Measurements from ENCODE around the gene CD69.
A peak's percentile ranks its signal among the peaks of the same experiment; 100 is the strongest.

Gene CD69

DNA sequence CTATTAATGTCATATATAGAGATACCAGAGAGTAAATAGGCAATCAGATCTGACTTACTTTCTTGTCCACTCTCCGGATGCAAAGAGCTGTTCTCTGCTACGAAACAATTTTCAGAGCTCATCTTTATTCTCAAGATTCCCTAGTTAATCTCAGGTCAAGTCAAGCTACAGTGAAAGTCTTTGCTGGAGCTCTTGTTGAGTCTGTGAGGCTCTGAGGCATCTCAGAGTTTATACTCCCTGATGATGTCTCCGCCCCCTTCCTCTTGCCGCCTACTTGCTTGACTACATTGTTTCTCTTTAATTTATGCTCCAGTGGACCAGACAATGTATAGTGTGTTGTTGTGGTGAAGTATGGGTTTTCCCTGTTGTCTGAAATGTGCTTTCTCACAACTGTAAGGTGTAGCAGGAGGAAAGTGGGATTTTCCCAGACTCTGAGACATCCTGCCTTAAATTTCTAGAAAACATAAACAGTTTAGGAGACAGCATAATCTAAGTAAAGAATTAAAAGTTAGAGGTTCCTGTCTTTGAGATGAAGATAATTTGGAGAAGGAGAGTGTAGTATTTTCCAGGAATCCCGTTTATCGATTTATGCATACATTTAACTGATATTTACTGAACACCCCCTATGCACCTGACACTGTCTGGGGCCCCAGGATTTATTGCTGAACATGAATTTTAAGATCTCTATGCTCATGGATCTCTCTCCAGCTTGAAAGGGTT is at the start of gene CD69:
CD69 (minus strand) TSS at position 203 of the 720 bp plus-strand sequence; CDS start at position 122, 81 bp downstream.
- DNase-seq: peak; percentile 96

DNA sequence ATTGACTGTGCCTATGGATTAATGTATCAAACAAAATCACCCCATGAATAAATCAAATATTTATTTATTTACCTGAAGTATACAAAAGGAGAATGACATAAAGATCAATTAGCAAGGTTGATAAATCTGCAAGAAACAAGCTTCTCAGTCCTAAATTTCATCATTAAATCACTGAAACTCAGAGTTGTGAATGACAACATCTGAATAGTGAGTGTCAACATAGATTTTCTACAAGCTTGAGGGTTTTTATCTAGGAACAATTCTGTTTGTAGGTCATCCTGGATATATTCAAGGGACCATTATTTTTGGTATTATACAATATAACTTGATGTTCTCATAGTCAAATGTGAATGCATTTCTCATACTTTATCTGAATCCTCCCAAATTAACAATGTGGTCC is 49.2 kb upstream of the CD69 start:
- DNase-seq: no peak

DNA sequence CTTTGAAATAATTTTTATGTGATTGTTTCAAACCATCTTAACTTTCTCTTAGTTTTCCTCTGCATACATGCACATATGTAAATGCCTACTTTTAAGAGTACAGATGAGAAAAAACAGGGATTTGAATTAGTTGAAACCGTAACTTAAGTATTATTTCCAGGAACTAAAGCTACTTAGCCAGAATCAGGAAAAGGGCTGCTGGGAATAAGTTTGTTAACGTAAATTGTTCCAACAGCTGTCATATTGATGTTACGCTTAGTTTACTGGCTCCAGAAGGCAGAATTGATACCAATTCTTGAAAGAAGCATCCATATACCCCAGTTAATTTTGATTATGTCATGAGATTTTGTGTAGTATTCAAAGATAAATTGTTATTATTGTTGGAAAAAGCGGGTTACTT is 48.6 kb upstream of the CD69 start:
- no peak for DNase-seq

DNA sequence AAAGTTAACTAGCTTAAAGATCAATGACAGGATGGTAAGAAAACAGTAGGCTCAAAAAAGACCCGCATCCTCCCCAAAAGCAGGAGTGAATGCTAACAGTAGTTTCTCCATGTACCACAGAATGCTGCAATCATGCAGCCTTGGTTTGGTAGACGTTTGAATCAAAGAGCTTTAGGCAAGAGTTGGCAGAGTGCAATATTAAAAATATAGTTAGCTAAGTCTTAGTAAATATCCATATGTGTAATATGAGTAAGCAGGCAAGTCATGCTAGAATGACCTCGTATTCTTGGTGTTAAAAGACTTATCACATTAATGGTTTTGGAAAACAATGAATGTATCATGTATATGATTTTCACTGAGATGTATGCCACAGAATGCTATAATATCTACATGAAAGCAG is 47.8 kb upstream of the CD69 start:
- DNase-seq: no peak

DNA sequence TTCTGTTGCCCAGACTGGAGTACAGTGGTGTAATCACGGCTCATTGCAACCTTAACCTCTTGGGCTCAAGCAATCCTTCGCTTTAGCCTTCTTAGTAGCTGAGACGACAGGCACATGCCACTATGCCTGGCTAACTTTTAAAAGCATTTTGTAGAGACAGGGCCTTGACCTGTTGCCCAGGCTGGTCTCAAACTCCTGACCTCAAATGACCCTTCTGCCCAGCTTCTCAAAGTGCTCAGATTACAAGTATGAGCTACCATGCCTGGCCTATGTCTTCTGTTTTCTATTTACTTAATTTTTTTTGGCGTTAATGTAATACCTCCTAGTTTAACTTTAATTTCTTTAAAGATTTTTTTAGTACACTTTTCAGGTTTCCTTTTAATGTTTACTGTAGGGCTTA is 46.0 kb upstream of the CD69 start:
- no peak for DNase-seq

DNA sequence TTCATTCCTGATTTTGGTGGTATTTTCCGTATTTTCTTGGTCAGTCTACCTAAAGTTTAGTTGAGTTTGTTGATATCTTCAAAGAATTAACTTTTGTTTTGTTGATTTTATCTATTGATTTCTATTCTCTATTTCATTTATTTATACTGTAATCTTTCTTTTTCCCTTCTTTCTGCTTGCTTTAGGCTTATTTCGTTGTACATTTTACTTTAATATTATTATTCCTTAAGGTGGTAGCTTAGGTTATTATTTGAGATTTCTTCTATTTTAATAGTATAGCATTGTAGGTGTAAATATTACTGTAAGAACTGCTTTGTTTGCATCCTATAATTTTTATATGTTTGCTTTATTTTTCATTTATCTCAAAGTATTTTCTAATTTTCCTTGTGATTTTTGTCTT is 45.2 kb upstream of the CD69 start:
- DNase-seq: no peak

DNA sequence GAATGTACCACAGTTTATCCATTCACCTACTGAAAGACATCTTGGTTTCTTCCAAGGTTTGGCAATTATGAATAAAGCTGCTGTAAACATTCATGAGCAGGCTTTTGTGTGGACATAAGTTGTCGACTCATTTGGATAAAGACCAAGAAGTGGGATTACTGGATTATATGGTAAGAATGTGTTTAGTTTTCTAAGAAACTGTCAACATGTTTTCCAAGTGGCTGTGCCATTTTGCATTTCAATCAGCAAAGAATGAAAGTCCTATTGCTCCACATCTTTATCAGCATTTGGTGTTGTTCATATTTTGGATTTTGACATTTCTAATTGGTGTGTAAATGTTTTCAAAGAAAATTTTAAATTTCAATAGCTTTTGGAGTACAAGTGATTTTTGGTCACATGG is 39.3 kb upstream of the CD69 start:
- DNase-seq: no peak

DNA sequence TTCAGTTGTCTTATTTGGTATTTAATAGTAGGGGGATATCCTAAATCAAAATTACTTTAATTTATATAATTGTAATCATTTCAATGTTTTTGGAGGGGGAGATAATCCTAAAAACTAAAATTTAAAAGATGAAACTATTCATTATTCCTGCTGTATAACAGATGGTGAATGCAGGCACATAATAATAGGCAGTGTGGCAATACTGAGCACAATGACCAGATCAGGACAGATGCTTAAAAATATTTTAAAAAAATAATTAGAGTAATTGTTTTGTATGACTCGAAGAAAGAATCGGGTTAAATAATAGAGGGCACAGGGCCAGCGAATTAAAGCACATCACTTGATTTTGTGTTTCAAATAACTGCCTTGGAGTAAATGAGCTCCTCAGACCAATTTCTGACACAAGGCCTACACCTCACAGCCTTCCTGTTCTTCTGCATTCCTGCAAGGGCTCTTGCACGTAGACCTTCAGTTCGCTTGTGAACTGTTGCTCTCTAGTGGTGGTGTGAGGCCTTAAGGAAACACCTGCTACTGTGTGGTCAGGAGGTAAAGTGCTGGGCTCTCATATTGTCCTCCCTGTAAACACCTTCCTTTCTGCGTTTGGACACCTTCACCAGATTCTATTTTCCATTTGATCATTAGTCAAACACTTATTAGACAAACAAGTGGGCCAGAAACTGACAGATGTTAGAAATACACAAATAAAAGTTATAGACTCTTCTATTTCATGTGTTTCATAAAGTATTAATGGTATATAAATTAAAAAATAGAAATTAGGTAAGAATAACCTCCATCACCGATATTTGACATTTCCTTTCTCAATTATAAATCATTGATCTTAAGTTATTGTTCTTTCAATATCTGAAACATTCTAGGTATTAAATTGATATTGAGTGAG is 37.3 kb upstream of the CD69 start:
- DNase-seq: peak; percentile 87

DNA sequence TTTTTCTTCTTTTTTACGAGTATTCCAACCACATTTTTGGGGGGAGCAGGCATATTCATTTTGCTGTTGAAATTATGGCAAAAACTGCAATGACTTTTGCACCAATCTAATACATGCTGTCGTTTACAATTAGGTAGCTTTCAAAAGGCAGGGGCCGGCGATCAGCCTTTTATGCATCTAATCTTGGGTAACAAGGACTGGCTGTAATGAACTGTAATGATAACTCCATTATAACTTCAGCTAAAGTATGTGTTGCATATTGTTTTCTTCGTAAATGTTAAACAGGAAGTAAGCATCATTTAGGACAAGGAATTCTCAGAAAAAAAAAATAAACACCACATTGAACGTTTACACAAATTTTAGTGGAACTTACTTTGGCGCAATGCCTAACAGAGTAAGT is 36.3 kb upstream of the CD69 start:
- no peak for DNase-seq

DNA sequence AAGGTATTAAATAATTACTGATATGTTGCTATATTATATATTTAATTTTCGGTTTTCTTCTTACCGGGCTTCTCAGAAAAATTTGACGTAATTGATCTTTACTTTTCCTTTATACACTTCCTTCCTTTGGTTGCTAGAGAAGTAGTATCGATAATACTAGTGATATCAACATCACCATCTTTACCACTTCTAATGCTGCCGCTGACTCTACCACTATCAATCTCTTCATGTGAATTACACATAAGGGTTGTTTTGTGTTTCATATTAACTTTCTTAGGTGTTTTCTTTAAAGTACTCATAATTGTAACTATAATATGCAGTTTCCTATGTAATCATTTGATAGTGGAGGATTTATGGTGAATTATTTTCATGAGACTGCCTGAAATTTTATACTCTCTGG is 35.6 kb upstream of the CD69 start:
- DNase-seq: peak; percentile 73

DNA sequence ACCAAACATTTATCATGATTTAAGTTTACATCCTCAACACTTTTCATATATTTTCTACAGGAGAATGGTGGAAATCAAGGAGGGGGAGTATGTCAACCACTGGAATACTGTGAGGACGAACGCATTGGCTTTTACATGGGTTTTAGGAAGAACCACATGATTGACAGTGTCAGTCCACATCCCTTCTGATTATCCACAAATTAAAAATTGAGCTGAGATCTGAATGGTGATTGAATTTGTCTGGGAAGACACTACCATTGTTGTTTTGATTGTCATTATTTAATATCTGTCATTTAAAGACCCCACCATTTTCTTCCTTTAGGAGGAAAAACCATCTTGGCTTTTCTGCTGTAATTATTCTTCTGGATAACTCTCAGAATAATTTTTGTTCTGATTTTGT is 35.2 kb upstream of the CD69 start:
- DNase-seq: no peak

DNA sequence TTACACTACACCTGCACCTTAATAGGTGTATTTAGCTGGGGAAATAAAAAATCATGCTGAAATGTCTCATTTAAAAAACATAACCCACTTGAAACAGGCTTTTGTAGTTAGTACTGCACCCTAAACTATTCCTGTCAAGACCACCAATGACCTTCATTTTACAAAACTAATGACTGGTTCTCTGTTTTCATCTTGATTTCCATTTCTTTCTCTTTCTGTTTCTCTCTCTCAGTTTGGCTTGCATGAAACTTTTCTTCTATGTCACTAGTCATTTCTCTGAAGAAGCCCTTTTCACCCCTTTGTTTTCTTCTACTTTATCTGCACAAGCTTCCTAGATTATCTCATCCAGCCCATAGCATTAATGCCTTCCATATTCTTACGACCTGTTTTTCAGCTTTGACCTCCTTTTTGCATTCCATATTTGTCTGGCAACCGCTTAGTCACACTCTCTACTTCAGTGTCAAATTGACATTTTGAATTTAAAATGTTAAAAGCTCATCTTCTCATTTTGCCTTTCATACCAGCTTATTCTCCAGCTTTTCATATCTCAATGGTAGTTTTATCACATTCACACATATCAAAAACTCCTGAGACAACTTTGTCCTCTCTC is 33.9 kb upstream of the CD69 start:
- peak; percentile 31 for DNase-seq

DNA sequence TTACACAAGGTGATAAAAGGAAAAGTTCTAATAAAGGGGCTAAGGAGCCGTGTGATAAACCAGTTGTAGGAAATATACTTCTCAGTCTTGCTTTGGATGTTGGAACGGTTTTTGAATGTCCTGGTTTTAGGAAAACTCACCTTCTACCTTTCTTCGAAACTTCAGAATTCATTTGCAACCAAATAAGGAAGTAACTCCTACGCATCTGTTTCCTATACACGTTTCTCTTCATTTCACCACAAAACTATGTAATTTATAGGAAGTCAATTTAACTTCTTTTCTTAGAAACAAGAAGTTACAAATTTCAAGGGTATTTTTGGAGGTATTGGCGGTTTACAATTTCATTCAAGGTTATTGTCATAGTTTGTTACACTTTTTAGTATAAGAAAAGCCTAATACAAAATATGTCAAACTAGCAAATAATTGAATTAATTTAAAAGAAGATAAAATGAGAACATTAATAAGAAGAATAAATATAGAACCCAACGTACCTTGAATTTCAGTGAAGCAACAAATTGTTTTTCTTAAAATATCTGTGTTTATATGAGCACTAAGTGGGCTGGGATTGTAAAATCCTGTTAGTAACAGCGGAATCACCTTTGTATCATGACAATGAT is 33.2 kb upstream of the CD69 start:
- DNase-seq: peak; percentile 63

DNA sequence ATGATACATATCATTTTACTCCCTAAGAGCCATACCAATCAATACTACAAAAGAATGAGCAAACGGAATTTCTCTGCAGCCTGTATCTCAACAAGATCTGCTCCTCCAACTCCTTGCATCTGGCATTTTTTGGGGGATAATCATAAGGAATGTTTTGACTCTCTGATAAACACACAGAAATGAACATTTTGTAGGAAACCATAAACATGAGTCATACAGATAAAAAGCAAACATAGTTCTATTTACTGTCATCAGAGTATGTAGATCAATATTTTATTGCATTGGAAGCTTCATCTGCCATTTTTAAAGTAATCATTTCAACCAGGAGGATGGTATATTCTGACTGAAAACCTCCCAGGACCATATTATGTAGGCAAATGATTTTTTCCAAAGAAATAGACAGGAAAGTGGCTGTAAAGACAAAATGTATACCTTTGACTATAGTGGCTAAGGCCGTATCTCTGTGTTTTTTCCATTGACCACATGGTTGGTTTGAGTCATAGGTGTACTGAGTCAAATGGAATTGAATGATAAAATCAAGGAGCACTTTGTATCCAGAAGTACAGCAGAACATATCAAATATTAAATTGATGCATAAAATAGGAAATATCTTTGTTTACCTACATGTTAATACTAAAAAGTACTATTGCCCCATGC is 32.4 kb upstream of the CD69 start:
- no peak for DNase-seq

DNA sequence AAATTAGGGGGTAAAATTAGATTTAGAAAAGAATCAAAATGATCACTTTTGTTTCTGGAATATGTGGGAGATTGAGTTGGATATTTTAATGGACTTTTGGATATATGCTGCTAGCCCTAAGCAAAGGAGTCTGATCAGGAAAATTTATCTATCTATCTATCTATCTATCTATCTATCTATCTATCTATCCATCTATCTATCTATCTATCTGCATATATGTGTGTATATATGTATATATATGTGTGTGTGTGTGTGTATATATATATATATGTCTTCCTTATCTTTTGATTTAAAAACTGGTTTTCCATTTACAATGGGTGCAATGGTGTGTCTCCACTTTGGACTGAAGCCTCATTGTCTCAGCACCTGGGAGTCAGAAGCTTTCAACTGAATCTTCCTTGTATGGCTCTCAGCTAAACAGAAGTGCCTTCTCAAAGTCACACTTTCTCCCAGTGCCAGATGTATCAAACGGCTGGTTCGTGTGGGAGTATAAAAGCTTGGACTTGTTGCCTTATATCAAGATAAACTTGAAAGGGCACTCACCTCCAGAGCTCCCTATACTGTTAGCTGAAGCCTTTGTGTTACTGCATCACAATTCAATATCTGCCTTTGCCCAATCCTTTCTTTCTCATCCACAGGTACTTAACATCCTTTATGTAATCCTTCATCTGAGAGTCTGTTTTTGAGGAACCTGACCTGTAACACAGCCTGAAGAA is 31.6 kb upstream of the CD69 start:
- no peak for DNase-seq

DNA sequence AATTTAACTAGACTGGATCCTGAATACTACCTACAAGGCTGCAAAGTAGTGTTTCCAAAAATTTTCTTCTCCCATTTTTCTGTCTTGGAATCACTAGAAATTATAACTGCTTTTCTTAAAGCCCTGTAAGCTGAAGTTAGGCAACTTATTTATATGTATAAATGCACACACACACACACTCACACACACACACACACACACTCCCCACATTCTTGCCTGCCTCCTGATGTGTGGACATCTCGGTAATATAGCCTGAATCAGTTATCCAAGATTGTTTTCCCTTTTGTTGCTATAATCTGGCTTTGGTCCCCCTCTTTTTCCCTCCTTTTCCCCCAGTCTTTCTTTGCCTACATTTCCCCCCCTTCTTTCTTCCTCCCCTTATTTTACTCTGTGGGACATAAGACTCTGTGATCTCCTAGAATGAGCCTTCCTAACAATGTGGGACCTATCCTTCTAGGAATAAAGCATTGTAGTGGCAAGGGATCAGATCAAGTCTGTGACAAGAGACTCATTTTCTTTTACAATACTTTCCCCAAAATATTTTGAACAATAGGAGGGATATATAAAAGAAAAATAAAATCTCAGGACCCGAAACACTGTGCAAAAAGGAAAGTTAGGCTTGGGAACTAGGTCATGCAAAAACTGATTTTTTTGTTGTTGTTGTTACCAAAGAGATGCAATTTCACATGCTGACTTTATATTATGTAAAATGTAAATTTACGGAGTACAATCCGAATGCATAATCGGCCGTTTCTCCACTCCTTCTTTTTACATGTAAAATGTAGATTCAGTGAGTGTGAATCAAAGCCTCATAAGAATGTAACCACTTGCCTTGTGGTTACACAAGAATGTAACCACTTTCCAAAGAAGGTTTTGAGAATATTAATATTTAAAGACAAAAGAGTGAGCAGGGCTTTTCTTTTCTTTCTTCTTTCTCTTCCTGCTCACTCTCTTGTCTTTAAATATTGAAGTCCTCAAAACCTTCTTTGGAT is 26.3 kb upstream of the CD69 start:
- DNase-seq: no peak

DNA sequence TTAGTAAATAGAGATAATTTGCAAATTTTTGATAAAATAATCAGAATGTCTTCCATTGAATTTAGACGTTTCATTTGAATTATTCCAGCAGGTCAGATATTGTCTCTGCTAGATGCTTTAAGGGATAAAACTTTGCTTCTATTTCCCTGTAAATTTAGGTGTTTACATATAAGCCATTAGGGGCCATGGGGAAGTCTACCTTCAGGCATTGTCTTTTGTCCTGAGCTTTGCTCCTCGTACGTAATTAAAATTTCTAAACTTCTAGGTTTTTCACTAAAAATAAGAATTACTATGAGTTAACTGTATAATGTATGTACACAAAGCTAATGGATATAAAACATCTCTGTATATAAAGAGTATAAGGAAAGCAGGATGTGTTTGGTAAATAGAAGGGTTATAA is 24.1 kb upstream of the CD69 start:
- no peak for DNase-seq

DNA sequence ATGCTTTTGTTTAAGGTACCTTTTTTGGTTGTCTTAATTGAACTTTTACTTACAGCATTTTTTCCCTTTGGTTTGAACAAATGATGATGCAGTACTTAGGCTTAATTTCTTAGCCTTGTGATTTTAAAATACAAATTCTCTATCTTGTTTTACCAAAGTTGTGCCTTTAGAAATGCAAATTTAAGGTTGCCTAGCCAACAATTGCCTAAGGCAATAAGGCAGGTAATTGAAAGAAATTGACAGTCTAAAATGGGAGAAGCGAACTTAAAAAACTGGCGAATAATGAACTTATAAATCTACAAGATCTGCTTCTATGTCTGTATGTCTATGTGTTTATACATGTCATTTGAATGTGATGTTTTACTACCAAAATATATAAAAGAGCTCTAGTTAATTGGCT is 23.6 kb upstream of the CD69 start:
- no peak for DNase-seq

DNA sequence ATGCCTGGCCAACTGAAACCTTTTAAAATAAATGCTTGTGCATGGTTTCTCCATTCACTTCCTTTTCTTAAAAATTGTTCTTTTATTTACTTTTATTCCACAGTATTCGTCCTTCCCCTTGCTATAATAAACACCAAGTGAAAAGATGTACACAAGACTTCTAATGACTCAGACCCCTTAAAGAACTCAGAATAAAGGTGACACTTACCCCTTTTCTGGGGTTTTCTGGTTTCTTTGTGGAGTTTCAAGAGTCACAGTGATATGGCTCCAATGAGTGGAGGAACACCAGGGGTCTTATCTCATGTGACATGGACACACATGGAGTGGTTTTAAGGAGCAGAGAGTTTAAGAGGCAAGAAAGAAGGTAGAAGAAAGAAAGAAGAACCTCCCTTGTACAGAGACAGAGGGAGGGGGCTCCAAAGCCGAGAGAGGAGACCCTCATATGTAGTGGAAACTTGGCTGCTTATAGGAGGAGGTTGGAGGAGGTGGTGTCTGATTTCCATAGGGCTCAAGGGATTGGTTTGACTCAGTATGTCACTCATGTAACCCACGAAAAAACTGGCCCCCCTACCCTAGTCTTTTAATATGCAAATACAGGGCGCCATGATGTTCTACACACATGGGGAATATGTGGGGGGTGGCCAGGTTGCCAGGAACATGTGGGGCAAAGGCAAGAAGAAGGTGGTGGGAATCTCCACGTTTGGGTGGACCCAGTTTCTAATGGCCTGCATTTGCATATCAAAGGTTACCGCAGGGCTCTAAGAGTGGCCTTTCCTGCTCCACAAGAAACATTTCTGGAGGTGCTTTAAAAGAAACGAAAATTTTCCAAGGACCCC is 22.1 kb upstream of the CD69 start:
- no peak for DNase-seq

DNA sequence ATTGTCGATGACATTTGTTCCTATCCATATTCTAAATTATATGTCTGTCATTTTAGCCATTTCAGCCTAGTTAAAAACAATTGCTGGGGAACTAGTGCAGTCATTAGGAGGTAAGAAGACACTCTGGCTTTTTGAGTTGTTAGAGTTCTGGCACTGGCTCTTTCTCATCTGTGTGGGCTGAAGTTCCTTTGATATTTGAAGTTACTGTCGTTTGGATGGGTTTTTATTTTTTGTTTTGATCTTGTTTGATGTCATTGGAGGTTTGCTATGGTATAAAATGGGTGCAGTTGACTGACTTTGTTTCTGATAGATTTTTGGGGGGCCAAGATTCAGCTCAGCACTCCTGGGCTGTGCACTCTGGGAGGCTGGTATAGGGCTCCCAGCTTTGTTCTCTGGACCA is 20.7 kb upstream of the CD69 start:
- DNase-seq: no peak
